ENCODE measurements around the gene C19orf67. TPM values are rescaled to one million over a fixed set of nuclear protein-coding genes. Genes with fewer than 3 reads are reported as not detected.

Gene C19orf67
- total RNA-seq, 1 experiment from 2014 or later: 0.28 TPM

DNA sequence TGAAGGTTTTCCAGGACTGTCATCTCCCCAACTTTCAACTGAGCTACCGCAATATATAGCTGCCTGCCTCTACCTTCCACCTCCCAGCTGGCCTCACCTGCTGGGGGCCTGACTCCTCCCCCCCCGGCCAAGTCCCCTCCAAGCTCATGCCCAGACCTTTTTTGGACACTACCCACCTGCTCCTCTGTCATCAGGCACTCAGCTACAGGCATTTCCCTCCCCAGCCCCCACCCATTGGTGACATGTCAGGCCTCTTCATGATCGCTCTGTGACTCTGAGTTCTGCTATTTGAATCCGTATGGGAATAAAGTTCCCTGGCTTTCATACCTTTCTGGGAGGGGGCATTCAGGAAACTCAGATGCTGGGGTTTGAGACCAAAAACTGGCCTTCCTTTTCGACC lies 30.2 kb upstream of the C19orf67 start:
- Histone ChIP-seq H3K4me3 (ENCODE audit: low read depth in 2 of 2, low read length in 2 of 2) (no peak overlapping the region; a peak in 1 of 4 replicates), H3K27me3 (ENCODE audit: control insufficient read depth, insufficient read depth, low read length) (no peaks in the 10 kb centered on the region), H3K27ac (ENCODE audit: low read length) (no peak overlapping the region), H3K4me1 (ENCODE audit: control insufficient read depth, insufficient read depth, low read length) (peaks cover 42% of the 10 kb centered on the region), H3K9me3 (ENCODE audit: control insufficient read depth, insufficient read depth, low read depth, low read length) (no peaks in the 10 kb centered on the region), H3K36me3 (ENCODE audit: control insufficient read depth, insufficient read depth, low read length) (no peaks in the 10 kb centered on the region)
- ATAC-seq (no peak), DNase-seq (ENCODE audit: low read depth, low spot score) (no peak)
- ChIA-PET POLR2A (interaction anchor here (0.6 to 0.9 kb wide), 2 partner anchors 13 to 19 kb away, joined by 3 to 5 read pairs; no protein-coding TSS in a partner anchor), CTCF (no interaction called here)
- in situ Hi-C loops (cut with HindIII; ENCODE audit: low pct_unique_long_range_greater_than_20kb, low sequenced_read_pairs) (no loop called here), intact Hi-C loops (cut with micrococcal nuclease; ENCODE audit: unreplicated experiment) (no loop called here)
- TF ChIP-seq, protein P1, sequence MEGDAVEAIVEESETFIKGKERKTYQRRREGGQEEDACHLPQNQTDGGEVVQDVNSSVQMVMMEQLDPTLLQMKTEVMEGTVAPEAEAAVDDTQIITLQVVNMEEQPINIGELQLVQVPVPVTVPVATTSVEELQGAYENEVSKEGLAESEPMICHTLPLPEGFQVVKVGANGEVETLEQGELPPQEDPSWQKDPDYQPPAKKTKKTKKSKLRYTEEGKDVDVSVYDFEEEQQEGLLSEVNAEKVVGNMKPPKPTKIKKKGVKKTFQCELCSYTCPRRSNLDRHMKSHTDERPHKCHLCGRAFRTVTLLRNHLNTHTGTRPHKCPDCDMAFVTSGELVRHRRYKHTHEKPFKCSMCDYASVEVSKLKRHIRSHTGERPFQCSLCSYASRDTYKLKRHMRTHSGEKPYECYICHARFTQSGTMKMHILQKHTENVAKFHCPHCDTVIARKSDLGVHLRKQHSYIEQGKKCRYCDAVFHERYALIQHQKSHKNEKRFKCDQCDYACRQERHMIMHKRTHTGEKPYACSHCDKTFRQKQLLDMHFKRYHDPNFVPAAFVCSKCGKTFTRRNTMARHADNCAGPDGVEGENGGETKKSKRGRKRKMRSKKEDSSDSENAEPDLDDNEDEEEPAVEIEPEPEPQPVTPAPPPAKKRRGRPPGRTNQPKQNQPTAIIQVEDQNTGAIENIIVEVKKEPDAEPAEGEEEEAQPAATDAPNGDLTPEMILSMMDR (IDR thresholded peaks at IDR 0.05): no peak
- TF ChIP-seq POLR2AphosphoS5 (IDR thresholded peaks at IDR 0.05; ENCODE audit: low read depth, low read length) (no peak), SIN3A (IDR thresholded peaks at IDR 0.05; ENCODE audit: borderline replicate concordance, insufficient read depth, low read depth, low read length) (no peak), TCF7L2 (IDR thresholded peaks at IDR 0.05; ENCODE audit: low read depth, low read length) (no peak), REST (IDR thresholded peaks at IDR 0.05; ENCODE audit: insufficient read depth in 1 of 2, low read depth in 2 of 2, low read length in 1 of 2) (no peak)
- no TSS peak for BruUV-seq (replicated peaks)

DNA sequence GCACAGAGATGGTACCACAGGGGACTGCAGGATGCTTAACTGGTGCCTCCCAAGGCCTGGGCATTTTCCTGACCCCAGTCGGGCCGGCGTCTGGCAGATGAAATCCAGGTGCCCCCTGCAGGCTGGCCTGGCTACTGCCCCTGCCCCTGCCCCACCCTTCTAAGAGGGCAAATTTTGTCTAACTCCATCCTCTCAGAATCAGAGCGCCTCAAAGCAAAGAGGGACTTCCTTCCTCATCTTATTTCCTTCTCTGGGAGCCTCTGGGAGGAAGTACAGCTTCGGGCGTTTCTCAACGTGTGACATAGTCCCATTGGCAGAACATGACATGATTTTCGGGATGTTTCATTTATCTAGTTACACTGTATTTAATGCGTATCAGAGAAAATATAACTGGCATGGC lies 29.3 kb upstream of the C19orf67 start:
- in situ Hi-C loops (cut with HindIII; ENCODE audit: low pct_unique_long_range_greater_than_20kb, low sequenced_read_pairs) (no loop called here), intact Hi-C loops (cut with micrococcal nuclease; ENCODE audit: unreplicated experiment) (no loop called here)
- Histone ChIP-seq H3K27me3 (ENCODE audit: control insufficient read depth, insufficient read depth, low read length) (no peaks in the 10 kb centered on the region), H3K27ac (ENCODE audit: low read length) (no peak overlapping the region), H3K36me3 (ENCODE audit: control insufficient read depth, insufficient read depth, low read length) (no peaks in the 10 kb centered on the region), H3K9me3 (ENCODE audit: control insufficient read depth, insufficient read depth, low read depth, low read length) (no peaks in the 10 kb centered on the region), H3K4me3 (ENCODE audit: low read depth in 2 of 2, low read length in 2 of 2) (no peak overlapping the region), H3K4me1 (ENCODE audit: control insufficient read depth, insufficient read depth, low read length) (peaks cover 42% of the 10 kb centered on the region)
- DNase-seq (ENCODE audit: low read depth, low spot score): no peak
- no peak for TF ChIP-seq POLR2AphosphoS5 (IDR thresholded peaks at IDR 0.05; ENCODE audit: low read depth, low read length)
- TF ChIP-seq, protein P1 (IDR thresholded peaks at IDR 0.05): peak; percentile 79
- BruUV-seq (replicated peaks): no TSS peak
- POLR2A ChIA-PET: interaction anchor here (0.6 to 0.9 kb wide), 2 partner anchors 12 to 216 kb away, joined by 3 to 4 read pairs; no protein-coding TSS in a partner anchor
- no peak for ATAC-seq
- CTCF ChIA-PET: interaction anchor here (0.7 to 1.5 kb wide), 3 partner anchors 16 to 39 kb away, joined by 3 to 5 read pairs (median 3); partner anchors contain the start of gene ASF1B

Data from Panc1 (cell line).